ENCODE results near the gene SNX19. TPM values are rescaled to one million over a fixed set of nuclear protein-coding genes. Genes with fewer than 3 reads are reported as not detected.

SNX19 gene
- total and polyA plus RNA-seq, 2 of the 4 experiments (the other 2 are of a cell fraction), result 35.9 to 113 TPM

GRCh38 chr11:130861902-130862860 is 54.1 kb downstream of the SNX19 start:
- peak; percentile 87 for ATAC-seq (ENCODE audit: low read depth)
- Histone ChIP-seq H3K27me3 (ENCODE audit: control insufficient read depth, insufficient read depth, low read length) (no peaks in the 10 kb centered on the region), H2AK9ac (replicated peaks; ENCODE audit: low read depth, low read length, poor library complexity) (peak overlapping the region; percentile 65), H3K4me3 (ENCODE audit: insufficient read depth, low read depth, low read length) (no peak overlapping the region), H3K36me3 (ENCODE audit: control insufficient read depth, insufficient read depth, low read length) (no peaks in the 10 kb centered on the region), H2AFZ (replicated peaks; ENCODE audit: low read length, poor library complexity) (peak overlapping the region; percentile 82), H3K4me1 (ENCODE audit: control insufficient read depth, insufficient read depth, low read length) (peaks cover 4% of the 10 kb centered on the region; the same call in 1 of the 2 replicates), H3K56ac (ENCODE audit: extremely low read depth, insufficient read depth, low read length) (no peak overlapping the region), H4K20me1 (ENCODE audit: insufficient read depth, low read length) (no peaks in the 10 kb centered on the region), H3K14ac (replicated peaks; ENCODE audit: low read depth, low read length) (no peak overlapping the region), H3K9me3 (ENCODE audit: control insufficient read depth, insufficient read depth, low read length) (no peaks in the 10 kb centered on the region), H4K5ac (ENCODE audit: low read depth, low read length) (peak overlapping the region; percentile 13; the same call in 1 of the 2 replicates), H3K9me1 (ENCODE audit: insufficient read depth, low read length) (peaks cover 3% of the 10 kb centered on the region; the same call in 1 of the 2 replicates), H2AK5ac (ENCODE audit: low read depth, low read length) (peak overlapping the region; percentile 87), H3K4ac (ENCODE audit: low read depth, low read length) (peak overlapping the region; percentile 54), H3K4me2 (ENCODE audit: low read depth, low read length) (no peak overlapping the region), H2BK15ac (ENCODE audit: low read depth, low read length) (peak overlapping the region; percentile 4; the same call in 1 of the 3 replicates), H3K27ac (ENCODE audit: insufficient read depth, low read length) (no peak overlapping the region), H3K23ac (ENCODE audit: low read depth, low read length) (no peak overlapping the region), H3K18ac (ENCODE audit: low read depth, low read length) (no peak overlapping the region; the same call in 1 of the 2 replicates), H2BK5ac (ENCODE audit: low read depth, low read length, poor library complexity, severe bottlenecking) (no peak overlapping the region), H3K79me1 (ENCODE audit: low read depth in 1 of 2, low read length in 2 of 2) (no peaks in the 10 kb centered on the region), H4K8ac (ENCODE audit: low read depth in 2 of 2, low read length in 2 of 2) (peak overlapping the region; percentile 3 to 19; a peak in 2 of 4 replicates), H2BK120ac (ENCODE audit: low read depth, low read length) (peak overlapping the region; percentile 70), H4K91ac (ENCODE audit: insufficient read depth, low read depth, low read length) (peak overlapping the region; percentile 78), H3K9ac (ENCODE audit: low read depth, low read length) (peak overlapping the region; percentile 21; the same call in 1 of the 2 replicates), H2BK20ac (ENCODE audit: low read depth, low read length) (peak overlapping the region; percentile 70)
- in situ Hi-C loops (cut with MboI; ENCODE audit: low sequenced_read_pairs), result loop anchor here (10.0 kb wide), 1 partner anchor 647 kb away; no protein-coding TSS in a partner anchor
- TF ChIP-seq CTCF (conservative IDR thresholded peaks at IDR 0.05; ENCODE audit: low read depth, low read length) (peak; percentile 100; the same call in 1 of the 2 replicates), NFE2L2 (IDR thresholded peaks at IDR 0.05; ENCODE audit: low read depth, low read length) (no peak), SMC3 (IDR thresholded peaks at IDR 0.05; ENCODE audit: low read depth, low read length) (peak; percentile 100), BHLHE40 (IDR thresholded peaks at IDR 0.05; ENCODE audit: low read depth, low read length) (no peak), RAD21 (IDR thresholded peaks at IDR 0.05; ENCODE audit: low read length) (peak; percentile 100), POLR2A (IDR thresholded peaks at IDR 0.05; ENCODE audit: low read depth, low read length) (peak; percentile 71), MXI1 (IDR thresholded peaks at IDR 0.05; ENCODE audit: borderline replicate concordance, low read depth, low read length) (0 out of 2 replicates have a peak, but pooled peaks have one; percentile 13), MAFK (IDR thresholded peaks at IDR 0.05; ENCODE audit: low read depth, low read length) (peak; percentile 17; the same call in 1 of the 2 replicates), CEBPB (IDR thresholded peaks at IDR 0.05; ENCODE audit: low read depth, low read length) (no peak)
- ChIA-PET POLR2A (ENCODE audit: unreplicated experiment) (no interaction called here), CTCF (interaction anchor here (0.6 to 6.6 kb wide), 25 partner anchors 9 to 652 kb away, joined by 3 to 95 read pairs (median 4); partner anchors contain the start of gene ADAMTS15)
- peak; percentile 93 for DNase-seq
- BruUV-seq (replicated peaks), result no TSS peak
- intact Hi-C loops (cut with micrococcal nuclease), result loop anchor here (1.0 to 10.0 kb wide), 7 partner anchors 33 to 647 kb away; partner anchors contain the start of gene ADAMTS15
- dilution Hi-C loops (cut with HindIII; ENCODE audit: low sequenced_read_pairs, unreplicated experiment), result loop anchor here (25.0 kb wide), 1 partner anchor 425 kb away; the partner anchor contains the start of genes ADAMTS15 and ADAMTS8
- 16% methylated on average over 13 of the region's 30 CpGs; no CpG with 5 or more reads in 1 of the 2 experiments for WGBS, 2 experiments (ENCODE audit: extremely low coverage in 2 of 2, insufficient read length in 1 of 2)
